ENCODE results near the gene CEACAM3.
A peak's percentile ranks its signal among the peaks of the same experiment; 100 is the strongest.

The CEACAM3 gene

GRCh38 chr19:41847351-41848105 is 51.1 kb downstream of the CEACAM3 start:
- DNase-seq = no peak

GRCh38 chr19:41848666-41849065 is 52.3 kb downstream of the CEACAM3 start:
- DNase-seq = no peak

GRCh38 chr19:41849067-41849466 is 52.7 kb downstream of the CEACAM3 start:
- no peak for DNase-seq

GRCh38 chr19:41850381-41850780 is 54.0 kb downstream of the CEACAM3 start:
- no peak for DNase-seq

GRCh38 chr19:41851456-41851855 is 55.1 kb downstream of the CEACAM3 start:
- no peak for DNase-seq

GRCh38 chr19:41853344-41853743 is 57.0 kb downstream of the CEACAM3 start:
- no peak for DNase-seq

- DNase-seq = no peak
Measured at GRCh38 chr19:41853768-41854167, 57.4 kb downstream of the CEACAM3 start.

GRCh38 chr19:41859213-41859617 is 62.8 kb downstream of the CEACAM3 start:
- no peak for DNase-seq

GRCh38 chr19:41859618-41860418 is 63.4 kb downstream of the CEACAM3 start, which contains the start of gene RPS19:
Gene RPS19, plus strand, starts transcription at chr19:41860255. Its CDS starts 520 bp downstream, at chr19:41860775.
- DNase-seq = peak; percentile 65

- no peak for DNase-seq
Measured at GRCh38 chr19:41860419-41861115, 64.2 kb downstream of the CEACAM3 start.

All from cortex of kidney (tissue), 1 donor.